ENCODE measurements around the gene TNP2. TPM values are rescaled to one million over a fixed set of nuclear protein-coding genes. Genes with fewer than 3 reads are reported as not detected.

The TNP2 gene
- total and polyA plus RNA-seq, 9 of the 15 experiments (the other 6 are each of a cell fraction or from before 2014, with no cell fraction given): not detected

DNA sequence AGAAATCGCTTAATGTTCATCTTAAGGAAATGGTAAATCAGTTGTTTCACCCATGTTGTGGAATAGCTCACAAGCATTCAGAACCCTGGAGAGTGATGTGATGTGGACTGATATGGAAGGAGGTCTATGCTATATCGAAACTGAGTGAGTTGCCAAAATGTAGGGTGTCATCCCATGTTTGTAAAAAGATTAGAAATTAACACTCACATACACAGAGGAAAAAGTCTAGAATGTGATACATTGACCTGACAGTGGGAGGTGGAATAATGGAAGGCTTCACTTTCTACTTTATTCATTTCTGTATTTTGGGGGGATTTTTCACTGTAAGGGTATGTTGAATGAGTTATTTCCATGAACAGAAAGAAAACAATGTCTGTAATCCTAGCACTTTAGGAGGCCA is 16.7 kb upstream of the TNP2 start (continued):
- TF ChIP-seq, protein P1, sequence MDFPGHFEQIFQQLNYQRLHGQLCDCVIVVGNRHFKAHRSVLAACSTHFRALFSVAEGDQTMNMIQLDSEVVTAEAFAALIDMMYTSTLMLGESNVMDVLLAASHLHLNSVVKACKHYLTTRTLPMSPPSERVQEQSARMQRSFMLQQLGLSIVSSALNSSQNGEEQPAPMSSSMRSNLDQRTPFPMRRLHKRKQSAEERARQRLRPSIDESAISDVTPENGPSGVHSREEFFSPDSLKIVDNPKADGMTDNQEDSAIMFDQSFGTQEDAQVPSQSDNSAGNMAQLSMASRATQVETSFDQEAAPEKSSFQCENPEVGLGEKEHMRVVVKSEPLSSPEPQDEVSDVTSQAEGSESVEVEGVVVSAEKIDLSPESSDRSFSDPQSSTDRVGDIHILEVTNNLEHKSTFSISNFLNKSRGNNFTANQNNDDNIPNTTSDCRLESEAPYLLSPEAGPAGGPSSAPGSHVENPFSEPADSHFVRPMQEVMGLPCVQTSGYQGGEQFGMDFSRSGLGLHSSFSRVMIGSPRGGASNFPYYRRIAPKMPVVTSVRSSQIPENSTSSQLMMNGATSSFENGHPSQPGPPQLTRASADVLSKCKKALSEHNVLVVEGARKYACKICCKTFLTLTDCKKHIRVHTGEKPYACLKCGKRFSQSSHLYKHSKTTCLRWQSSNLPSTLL (IDR thresholded peaks at IDR 0.05): no peak
- peak; percentile 78; the same call in 1 of the 2 replicates for TF ChIP-seq EHMT2 (IDR thresholded peaks at IDR 0.05)
- no peak for TF ChIP-seq SRSF1 (IDR thresholded peaks at IDR 0.05; ENCODE audit: low read depth, low read length)

DNA sequence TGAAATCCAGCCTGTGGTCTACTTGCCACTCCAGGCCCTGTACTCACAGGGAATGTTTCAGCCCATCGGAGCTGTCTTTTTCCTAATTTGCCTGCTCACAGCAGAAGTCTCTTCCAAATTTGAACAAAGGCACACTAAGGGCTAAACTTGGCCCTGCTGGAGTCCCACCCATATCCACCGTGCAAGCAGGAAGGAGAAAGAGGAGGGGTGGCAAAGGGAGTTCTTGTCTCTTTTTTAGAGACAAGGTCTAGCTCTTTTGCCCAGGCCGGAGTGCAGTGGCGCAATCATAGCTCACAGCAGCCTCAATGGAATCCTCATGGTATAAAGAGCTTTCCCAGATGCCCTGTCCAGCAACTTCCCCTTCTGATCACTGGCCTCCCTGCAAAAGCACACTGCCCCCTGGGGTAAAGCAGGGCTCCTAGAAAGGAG is 14.7 kb upstream of the TNP2 start:
- H3K4me2 ChIP-seq (ENCODE audit: insufficient read depth, low read length): no peak overlapping the region
- H3K4me1 ChIP-seq (replicated peaks in 1 of 2; ENCODE audit: control insufficient read depth in 2 of 2, insufficient read depth in 2 of 2, low read length in 2 of 2): peaks cover 0 to 4% of the 10 kb centered on the region in 2 experiments; a peak in 2 of 5 replicates
- no peak overlapping the region for H2AFZ ChIP-seq (ENCODE audit: low read depth, low read length)
- no peak; the same call in 2 of the 3 replicates for ATAC-seq
- 6% methylated on average over 4 of the region's 4 CpGs for WGBS (ENCODE audit: insufficient coverage, low coverage, missing lambda C conversion rate)
- H4K20me1 ChIP-seq (replicated peaks; ENCODE audit: control insufficient read depth, insufficient read depth, low read length): peaks cover 6% of the 10 kb centered on the region; the same call in 1 of the 2 replicates
- H3K9me1 ChIP-seq (ENCODE audit: control insufficient read depth, insufficient read depth, low read length): no peaks in the 10 kb centered on the region
- H3K9ac ChIP-seq (ENCODE audit: insufficient read depth in 1 of 2, low read depth in 2 of 2, low read length in 2 of 2): no peak overlapping the region
- H3K79me2 ChIP-seq (ENCODE audit: control insufficient read depth, insufficient read depth, low read length): no peaks in the 10 kb centered on the region
- DNase-seq (ENCODE audit: extremely low read depth in 1 of 4, low spot score in 3 of 4): no peak
- no TSS peak for BruUV-seq (replicated peaks)
- peaks cover 40 to 42% of the 10 kb centered on the region in 2 experiments; a peak in 4 of 5 replicates for H3K27me3 ChIP-seq (ENCODE audit: control insufficient read depth in 2 of 2, insufficient read depth in 2 of 2, low read length in 2 of 2)
- ChIA-PET POLR2A (interaction anchor here (0.6 to 1.5 kb wide), 6 partner anchors 11 to 875 kb away, joined by 3 to 6 read pairs (median 4); partner anchors contain the start of genes PRM3 and SOCS1), CTCF (ENCODE audit: low intra/inter-chr PET ratio) (no interaction called here)
- H3K36me3 ChIP-seq (ENCODE audit: control insufficient read depth, insufficient read depth, low read length): no peaks in the 10 kb centered on the region
- no peaks in the 10 kb centered on the region for H3K9me3 ChIP-seq (replicated peaks; ENCODE audit: control insufficient read depth, insufficient read depth, low read depth, low read length)
- in situ Hi-C loops (cut with MboI) (no loop called here), intact Hi-C loops (cut with micrococcal nuclease) (no loop called here)
- no peak overlapping the region for H3K4me3 ChIP-seq
- H3K27ac ChIP-seq (ENCODE audit: extremely low read depth, low read depth, low read length): no peak overlapping the region
- no peak for FAIRE-seq
- TF ChIP-seq, protein P2, sequence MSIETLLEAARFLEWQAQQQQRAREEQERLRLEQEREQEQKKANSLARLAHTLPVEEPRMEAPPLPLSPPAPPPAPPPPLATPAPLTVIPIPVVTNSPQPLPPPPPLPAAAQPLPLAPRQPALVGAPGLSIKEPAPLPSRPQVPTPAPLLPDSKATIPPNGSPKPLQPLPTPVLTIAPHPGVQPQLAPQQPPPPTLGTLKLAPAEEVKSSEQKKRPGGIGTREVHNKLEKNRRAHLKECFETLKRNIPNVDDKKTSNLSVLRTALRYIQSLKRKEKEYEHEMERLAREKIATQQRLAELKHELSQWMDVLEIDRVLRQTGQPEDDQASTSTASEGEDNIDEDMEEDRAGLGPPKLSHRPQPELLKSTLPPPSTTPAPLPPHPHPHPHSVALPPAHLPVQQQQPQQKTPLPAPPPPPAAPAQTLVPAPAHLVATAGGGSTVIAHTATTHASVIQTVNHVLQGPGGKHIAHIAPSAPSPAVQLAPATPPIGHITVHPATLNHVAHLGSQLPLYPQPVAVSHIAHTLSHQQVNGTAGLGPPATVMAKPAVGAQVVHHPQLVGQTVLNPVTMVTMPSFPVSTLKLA (conservative IDR thresholded peaks at IDR 0.05): no peak
- TF ChIP-seq TARDBP (IDR thresholded peaks at IDR 0.05): no peak
- TF ChIP-seq SP2 (IDR thresholded peaks at IDR 0.05; ENCODE audit: extremely low read depth, low read depth, low read length, poor library complexity, severe bottlenecking): no peak
- TF ChIP-seq CEBPB (tag; IDR thresholded peaks at IDR 0.05): peak; percentile 50; the same call in 1 of the 2 replicates
- no peak for TF ChIP-seq NEUROD1 (IDR thresholded peaks at IDR 0.05; ENCODE audit: borderline replicate concordance, low read depth, low read length, partially characterized antibody)
- TF ChIP-seq PHTF2 (CRISPR knock-in tag; IDR thresholded peaks at IDR 0.05): no peak
- TF ChIP-seq, protein P3, sequence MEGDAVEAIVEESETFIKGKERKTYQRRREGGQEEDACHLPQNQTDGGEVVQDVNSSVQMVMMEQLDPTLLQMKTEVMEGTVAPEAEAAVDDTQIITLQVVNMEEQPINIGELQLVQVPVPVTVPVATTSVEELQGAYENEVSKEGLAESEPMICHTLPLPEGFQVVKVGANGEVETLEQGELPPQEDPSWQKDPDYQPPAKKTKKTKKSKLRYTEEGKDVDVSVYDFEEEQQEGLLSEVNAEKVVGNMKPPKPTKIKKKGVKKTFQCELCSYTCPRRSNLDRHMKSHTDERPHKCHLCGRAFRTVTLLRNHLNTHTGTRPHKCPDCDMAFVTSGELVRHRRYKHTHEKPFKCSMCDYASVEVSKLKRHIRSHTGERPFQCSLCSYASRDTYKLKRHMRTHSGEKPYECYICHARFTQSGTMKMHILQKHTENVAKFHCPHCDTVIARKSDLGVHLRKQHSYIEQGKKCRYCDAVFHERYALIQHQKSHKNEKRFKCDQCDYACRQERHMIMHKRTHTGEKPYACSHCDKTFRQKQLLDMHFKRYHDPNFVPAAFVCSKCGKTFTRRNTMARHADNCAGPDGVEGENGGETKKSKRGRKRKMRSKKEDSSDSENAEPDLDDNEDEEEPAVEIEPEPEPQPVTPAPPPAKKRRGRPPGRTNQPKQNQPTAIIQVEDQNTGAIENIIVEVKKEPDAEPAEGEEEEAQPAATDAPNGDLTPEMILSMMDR (IDR thresholded peaks at IDR 0.05 in 2 of 3, conservative IDR thresholded peaks at IDR 0.05 in 1 of 3; ENCODE audit: insufficient read depth in 2 of 3, low read depth in 1 of 3, low read length in 3 of 3): 0 out of 6 replicates have a peak, but pooled peaks of 2 of the 3 experiments have one; percentile 9 to 10
- TF ChIP-seq RFX7 (CRISPR knock-in tag; IDR thresholded peaks at IDR 0.05): no peak
- TF ChIP-seq NFE2L1 (tag; IDR thresholded peaks at IDR 0.05; ENCODE audit: borderline replicate concordance, low read depth): no peak
- TF ChIP-seq YBX1 (IDR thresholded peaks at IDR 0.05): no peak
- no peak for TF ChIP-seq ZNF174 (CRISPR knock-in tag; IDR thresholded peaks at IDR 0.05)
- TF ChIP-seq RBM14 (IDR thresholded peaks at IDR 0.05; ENCODE audit: borderline replicate concordance, insufficient read depth, low read depth, low read length): no peak
- TF ChIP-seq L3MBTL2 (IDR thresholded peaks at IDR 0.05): no peak
- no peak for TF ChIP-seq ZNF707 (CRISPR knock-in tag; conservative IDR thresholded peaks at IDR 0.05)

Data from K562 (cell line).